Activated T-cell treated with anti-CD3 and anti-CD28 coated beads for 1 hour (primary cell): ENCODE results near the gene NTM.

Experiments
- DNase-seq: peaks from one replicate; pipeline ENCODE4 v3.0.0-alpha.2; 2020; ENCODE audit warnings: low read depth

NTM gene

DNA sequence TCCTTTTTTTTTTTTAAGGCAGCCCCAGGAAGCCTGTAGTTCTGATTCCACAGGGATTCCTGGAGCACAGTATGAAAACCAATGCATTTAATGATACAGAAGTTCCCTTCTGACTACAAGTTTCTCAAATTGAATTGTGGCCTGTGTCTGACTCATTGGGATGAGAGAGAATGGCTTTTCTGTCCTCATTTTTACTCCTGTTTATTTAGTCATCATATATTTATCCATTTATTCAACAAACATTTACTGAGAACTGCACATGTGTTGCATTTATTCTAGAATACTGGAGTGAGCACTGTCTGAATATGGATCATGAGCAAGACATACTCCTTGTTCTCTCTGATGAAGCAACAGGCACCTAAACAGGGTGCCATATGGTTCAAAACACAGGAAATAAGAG, 231.2 kb downstream of the NTM start:
- DNase-seq = no peak

DNA sequence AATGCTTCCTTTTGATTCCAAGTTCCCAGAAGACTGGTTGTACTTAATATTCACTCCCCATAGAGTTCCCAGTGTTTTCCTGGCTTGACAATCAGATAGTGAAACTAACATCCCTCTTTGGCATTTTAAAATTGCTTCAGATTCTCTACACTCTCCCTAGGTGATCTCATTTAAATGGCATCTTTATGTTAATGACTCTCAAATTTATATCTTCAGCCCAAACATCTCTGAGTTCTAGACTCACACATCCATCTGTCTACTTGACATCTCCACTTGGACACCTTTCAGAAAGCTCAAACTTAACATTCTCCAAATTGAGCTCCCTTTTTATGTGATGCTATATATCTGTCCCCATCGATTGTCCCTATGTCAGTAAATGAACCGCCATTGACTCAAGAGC, 232.0 kb downstream of the NTM start:
- no peak for DNase-seq

DNA sequence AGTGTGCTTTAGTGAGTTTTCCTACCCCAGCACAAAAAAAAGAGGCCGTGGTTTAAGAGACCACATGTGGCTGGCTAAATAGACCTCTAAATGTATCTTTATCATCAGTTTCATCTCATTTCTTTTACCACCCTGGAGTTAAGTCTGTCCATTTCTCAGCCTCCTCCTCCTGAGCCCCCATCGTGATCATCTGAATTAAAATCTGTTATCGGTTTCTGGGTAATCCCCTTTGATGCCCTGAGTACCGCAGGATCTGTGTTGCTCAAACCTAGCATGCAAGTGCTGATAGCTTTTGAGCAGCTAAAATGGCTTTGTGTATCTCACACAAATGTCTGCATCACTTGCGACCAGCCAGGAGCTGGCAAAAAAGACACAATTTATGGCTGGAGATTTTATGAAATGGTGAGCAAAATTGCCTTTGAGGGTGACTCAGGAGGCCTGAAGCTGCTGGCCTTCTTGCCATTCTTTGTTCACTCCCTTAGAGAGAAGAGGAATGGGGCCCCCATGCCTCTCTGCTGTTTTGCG, 236.5 kb downstream of the NTM start:
- no peak for DNase-seq

DNA sequence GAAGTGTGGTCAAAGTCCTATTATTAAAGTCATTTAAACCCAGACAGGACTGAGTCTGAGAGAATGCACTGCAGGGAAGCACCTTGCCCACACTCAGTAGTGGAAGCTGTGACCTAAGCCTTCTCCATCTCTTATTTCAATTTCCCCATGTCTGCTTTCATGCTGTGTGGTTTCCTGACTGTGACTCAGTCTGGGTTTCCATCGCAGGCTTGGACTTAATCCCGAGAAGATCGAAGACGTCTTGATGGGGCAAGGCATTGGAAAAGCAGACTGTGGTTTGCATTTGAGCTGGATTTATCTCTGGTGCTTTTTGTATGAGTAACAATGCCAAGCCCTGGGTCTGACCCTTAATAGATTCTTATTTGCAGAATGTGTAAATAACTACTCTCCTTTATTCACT, 238.9 kb downstream of the NTM start:
- no peak for DNase-seq

DNA sequence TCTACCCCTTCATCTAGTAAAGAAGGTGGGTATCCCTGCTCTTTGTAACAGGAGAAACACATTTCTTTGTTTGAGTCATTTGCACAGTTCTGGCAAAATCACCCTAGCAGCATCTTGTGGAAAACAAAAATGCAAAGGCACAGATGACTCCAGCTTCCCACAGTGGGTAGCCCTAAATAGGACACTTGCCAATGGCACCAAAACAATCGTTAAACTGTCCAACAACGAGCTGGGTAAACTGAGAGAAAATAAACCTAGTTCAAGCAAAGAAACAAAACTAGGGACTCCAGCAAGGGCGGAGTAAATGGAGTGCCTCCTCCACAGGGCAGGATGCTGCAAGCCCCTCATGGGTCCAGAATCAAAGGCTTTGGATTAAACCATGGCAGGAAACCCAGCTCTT, 239.5 kb downstream of the NTM start:
- DNase-seq = no peak

DNA sequence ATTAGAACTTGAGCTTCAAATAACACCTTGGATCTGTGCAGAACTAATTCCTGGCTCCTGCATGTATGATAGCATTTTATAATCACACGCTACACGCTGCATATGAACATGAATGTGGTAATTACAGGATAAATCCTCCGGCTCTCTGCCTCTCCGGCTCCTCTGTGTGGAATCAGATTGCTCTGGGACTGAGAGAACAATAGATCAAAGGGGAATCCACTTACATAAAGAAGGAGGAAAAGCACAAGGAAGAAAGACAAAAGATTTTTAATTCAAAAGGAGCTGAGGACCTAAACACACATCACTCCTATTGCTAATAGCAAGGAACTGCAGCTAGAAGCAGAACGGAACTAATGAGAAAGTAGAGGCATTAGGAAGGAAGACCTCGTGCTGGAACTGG, 240.9 kb downstream of the NTM start:
- DNase-seq = no peak

DNA sequence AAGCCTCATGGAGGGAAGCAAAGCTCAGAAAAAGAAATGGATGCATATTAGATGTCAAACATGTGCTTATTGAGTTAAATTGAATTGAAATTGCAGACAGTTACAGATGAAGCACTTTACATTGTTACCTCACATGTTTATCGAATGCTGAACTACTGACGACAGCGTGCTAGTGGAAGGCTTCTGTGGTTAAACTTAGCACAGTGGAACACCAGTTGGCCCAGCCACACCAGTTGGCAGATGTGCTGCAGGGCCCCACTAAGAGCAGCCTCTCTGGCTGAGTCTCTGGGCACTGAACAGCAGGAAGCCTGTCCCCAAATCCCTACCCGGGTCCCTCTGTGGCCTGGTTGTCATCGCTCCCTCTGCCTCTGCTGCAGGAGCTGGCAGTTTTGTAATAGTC, 242.1 kb downstream of the NTM start:
- no peak for DNase-seq

DNA sequence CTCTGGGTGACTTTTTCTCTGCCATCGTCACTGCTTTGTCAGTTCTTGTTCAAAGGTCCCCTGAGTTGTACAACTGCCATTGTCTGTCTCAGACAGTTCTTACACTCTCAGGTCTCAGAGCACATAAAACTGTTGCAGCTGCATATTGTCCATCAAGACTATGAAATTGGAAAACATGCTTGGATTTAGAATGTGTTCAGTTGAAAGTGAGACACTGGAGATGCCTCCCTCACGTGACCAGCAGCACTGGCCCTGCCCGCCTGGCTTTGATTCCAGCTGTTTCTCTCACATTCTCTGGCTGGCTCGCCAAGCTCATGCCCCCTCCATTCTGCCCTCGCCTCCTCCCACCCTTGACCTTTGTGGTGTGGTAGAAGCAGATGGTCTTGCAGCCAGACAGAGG, 244.2 kb downstream of the NTM start:
- no peak for DNase-seq

DNA sequence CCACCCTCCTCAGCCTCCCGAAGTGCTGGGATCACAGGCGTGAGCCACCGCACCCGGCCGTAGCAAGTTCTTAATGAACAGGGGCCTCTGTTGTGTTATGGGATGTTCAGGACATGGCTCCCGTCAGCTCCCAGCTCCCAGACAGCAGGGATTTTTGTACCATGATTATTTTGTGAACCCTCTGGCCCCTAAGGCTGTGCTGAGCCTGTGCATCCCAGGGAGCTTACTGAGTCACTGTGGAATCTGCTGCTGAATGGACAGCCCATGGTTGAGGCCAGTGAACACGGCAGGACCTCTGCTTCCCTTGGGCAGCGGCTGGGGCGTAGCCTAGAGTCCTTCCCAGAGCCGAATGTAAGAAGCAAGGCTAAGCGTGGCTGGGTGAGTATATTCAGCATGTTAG, 245.2 kb downstream of the NTM start:
- no peak for DNase-seq

DNA sequence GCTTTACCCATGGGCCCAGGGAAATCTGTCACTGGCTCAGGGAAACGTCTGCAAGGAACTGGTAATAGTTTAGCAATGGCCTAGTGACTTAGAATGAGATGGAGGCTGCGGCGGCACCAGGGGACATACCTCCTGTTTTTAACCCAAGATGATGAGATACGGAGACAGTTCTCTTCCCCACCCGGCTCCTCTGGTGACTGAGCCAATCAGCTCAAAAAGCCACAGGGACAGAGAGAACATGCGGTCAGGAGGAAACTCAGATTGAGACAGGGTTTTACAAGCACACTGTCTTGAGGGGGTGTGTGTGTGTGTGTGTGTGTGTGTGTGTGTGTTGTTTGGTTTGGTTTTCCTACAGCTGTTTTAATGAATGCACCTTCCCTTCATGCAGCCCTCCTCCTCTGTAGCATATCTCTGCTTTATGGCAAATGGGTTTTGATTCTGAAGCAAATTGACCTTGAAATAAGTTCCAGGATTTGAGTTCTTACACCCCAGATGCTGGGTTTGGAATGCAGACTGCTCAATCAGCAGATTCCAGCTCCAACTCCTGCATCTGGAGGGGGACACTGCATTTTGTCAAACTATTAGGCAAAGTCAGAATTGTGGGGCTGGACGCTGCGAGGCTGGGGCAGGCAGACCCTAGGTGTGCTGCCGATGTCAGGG, 246.2 kb downstream of the NTM start:
- DNase-seq = no peak

DNA sequence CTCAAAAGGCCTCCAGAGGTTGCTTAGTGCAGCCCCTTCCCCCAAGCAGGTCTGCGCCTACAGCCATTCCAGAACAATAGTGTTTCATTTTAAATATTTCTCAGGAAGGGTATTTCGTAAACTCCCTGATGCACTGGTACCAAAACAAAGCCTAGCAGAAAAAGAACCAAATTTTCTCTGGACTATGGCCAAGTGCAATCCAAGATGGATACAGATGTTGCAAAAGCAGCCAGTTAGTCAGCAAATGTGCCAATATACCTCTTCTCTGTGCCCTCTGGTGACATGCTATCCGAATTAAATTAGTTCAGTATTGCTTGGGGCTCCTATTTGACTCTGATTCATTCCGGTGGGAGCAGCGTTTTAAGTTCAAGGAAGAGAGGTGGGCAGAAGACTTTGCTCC, 247.8 kb downstream of the NTM start:
- DNase-seq = no peak

DNA sequence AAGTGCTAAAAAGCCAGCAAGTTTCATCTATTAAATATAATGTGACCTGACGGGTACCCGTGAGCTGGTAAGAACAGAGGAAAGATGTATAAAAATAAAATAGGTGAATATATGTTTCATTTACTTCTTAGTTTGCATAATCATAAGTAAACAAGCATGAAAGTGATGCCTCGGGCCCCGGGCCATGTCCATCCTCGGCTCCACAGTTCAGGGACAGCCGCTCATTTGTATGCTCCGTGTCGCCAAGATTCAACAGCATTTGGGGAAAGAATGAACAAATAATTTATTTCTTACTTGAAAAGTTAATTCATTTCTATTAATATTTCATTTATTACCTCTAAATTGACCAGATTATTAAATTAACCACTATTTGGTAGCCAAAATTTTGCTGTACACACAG, 251.8 kb downstream of the NTM start:
- no peak for DNase-seq

DNA sequence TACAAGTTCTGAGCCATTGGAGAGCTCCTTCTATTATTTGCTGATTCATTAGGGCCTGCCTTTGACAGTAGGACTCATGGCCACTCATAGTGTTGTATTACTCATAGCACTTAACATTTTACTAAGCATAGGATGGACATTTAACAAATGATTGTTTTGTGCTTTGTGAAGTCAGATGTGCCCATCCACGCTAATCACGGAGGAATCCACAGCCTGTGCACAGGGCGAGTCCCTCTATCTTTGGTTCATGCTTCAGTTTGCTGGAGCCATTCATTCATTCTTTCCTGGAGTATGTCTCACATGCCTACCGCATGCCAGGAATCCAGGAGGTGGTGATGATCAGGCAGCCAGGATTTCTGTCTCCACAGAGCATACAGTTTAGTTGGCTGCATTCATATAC, 254.1 kb downstream of the NTM start:
- no peak for DNase-seq

DNA sequence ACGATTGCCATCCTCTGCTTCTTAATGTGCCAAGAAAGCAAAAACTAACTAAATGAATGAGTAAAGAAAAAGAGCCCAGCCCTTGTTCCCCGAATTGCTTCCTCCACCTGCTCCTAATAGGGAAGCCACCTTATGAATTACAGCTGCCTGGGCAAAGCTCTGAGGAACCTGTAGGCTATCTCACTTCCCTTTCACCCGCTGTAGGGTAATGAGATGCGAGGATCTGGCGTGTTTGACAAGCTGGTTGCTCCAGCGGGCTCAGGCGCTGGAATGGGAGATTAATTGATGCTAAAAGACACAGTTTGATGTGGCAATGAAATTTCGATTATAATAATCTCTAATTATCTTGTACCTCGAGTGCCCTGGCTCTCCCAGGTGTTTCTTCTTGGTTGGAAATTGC, 256.4 kb downstream of the NTM start:
- no peak for DNase-seq

DNA sequence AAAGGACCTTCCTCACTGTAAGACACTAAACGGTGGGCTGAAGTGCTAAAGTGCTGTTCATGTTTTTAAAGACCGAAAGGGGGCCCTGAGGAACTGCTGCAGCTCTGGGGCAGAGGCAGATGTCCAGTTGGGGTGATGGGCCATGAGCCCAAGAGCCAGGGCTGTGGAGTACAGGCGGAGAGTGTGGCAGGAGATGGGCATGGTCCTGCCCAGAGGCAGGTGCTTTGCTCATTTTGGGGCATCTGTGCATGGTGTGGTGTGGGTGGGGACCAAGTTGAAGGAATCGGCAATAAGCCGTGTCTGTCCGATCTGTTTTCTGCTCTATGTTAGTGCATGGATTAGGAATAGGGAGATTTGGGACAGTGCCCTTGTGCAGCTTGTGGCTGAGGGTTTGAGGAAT, 258.3 kb downstream of the NTM start:
- no peak for DNase-seq

DNA sequence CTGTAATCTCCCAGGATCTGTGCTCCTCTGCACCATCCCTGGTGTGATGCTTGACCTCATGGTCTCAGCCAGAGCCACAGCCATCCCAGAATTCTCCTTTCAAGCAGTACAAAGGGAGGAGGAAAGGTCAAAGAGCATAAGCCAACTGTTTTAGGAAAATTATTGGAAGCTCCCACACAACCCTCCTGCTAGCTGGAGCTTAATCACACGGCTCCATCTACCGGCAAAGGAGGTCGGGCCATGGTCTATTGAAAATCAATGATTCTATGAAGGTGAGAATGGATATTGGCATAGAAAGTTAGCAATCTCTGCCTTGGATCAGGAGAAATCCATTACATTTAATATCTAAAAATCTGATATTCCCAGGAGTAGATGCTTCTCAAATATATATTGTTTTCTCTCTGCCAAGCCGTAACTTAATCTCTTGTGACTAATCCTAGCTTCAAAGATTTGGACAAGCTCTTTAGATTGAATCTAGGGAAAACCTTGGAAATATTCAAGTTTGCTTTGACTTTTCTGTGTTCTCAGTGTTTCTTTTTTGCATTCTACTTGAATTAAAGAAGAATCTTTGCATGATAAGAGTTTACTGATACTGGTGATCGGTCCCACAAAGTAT, 259.6 kb downstream of the NTM start:
- no peak for DNase-seq

DNA sequence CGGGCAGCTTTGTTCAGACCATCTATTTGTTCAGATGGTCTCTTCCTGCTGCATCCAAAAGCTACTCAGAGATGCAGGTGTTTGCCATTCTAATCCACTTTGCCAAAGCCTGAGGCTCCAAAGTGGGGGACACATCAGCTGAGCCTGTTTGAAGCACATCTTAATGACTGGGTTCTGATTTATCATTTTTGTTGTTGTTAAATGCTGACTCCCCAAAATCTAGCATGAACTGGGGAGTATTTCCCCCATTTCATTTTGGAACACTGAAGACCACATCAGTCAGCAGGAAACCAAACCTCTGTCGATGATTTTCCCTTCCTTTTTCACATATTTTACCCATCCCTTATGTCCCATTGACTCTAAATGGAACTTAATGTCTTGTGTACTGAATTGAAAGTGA, 262.6 kb downstream of the NTM start:
- no peak for DNase-seq

DNA sequence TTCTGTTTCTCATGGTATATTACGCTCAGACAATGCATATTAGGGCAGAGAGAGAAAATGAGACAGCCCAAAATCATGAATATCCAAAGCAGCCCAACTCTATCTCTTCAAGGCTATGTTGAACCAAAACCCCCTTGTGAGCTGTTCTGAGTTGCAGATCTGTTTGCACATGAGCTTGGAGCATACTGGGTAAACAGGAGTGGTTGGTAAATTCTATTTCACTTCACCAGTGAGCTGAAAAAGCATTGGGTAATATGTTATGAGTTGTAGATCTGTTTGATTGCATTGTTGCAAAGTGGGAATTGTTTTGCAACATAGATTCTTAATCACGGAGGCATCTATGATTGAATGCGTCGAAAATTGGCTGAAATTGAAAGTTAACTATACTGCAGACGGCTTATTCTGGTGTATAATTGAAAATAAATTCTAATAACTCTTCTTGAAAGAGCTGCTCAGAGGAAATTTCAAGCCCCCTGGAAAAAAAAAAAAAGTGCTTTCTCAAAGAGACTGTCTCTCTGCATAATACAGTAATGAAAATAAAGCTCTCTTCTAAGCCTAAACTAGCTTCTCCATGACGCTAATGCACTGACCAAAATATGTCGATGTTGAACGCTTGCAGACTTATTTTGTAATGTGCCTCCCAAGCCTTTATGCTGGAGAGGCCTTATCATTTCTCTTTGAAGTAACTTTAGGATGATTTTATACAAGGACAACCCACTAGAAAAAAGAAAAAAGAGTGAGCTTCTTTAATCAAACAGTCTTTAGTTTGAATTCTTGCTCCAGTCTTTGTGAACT, 263.7 kb downstream of the NTM start:
- no peak for DNase-seq

DNA sequence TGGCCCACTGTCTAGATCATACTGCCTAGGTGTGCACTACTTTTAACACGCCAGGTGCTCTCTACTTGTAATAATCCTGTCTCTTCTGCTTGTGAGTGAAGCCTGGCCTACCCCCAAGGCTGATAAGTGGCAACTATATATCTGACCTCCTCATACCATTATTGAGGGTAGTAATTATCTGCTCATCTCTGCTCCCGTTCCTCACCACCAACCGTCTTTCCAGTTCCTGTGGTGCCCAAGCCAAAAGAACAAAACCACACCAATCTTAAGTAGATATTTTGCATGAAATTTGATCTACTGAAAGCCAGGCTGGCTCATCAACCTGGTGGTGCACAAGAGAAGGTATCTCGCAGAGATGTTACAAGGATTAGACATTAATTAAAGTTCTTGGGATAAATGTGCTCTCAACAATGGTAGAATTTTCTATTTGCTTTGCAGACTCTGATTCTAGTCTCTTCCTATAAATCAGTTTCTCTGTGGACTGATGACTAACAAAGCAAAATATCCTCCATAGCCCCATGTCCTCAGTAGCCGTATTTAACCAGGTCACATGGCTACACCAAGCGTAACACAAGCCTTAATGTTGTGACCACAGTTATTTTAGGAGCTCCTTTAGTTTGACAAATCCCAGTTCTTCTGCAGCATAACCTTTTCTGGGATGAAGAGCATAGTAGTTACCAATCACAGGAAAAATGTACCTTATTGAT, 267.2 kb downstream of the NTM start:
- no peak for DNase-seq

DNA sequence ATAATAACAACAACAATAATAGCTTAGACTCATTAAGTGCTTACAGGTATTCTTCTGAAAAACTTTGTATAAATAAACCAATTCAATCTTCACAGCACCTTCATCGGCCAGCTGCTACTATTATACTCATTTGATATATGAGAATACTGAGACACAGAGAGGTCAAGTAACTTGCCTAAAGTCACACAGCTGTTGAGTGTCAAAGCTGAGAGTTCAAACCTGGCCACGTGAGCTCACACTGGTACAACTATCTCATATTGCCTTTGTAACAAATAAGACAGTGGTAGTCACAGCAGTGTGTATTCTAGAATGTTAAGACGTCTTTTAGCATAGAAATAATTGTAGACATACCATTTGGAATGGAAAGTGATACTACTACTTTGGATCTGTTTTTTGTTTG, 268.5 kb downstream of the NTM start:
- DNase-seq = no peak

DNA sequence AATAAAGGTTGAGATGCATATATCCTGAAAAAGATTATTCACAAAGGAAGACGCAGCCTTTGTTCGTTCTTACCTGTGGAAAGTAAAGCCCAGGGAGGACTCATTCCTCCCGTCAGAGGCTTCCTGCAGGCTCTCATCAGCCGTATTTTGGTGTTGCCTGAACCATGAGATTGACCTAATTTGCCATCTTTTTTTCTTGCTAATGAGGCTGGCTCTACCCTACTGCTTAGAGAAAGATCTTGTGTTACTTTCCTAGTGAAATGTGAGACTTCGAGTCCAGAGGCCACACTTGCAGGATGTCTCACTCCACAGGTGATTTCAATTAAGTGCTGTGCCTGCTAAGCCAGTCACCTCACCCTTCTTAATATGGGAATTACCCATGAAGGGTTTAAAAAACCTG, 269.9 kb downstream of the NTM start:
- no peak for DNase-seq

DNA sequence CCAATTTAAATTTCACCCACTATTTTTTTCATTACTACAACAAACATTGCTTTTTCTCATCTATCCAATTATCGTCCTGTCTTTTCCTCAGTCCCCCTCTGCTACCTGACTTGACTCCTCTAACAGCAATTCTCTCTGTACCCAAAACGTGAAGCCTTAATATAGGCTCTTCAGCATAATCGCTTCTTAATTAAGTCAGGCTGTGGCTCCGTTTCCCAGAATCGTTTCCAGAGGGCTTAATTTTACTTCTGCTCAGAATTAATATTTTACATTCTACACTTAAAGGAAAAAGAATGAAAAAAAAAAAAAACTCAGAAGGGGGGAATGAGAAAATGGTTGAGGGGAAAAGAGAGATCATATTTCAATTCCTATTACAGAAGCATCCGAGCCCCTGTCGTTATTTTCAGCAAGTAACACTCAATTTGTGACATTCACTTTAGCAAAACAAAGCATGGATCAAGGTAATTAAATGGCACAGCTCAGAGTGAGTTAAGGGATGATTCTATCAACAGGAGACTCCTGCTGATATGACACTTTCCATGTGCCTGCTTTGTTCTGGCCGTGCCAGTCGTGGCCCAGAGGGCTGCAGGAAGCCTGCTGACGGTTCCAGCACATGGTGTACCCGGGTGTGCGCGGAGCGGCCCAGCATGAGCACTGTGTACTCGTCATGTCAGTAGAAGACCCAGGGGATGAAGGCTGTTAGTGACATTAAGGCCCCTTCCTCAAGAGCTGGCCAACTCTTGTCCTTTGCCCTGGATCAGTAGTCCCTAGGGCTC, 272.5 kb downstream of the NTM start:
- DNase-seq = no peak
